Trophoblast cell (in vitro differentiated cells and primary cell): Measurements from ENCODE around the gene CASP7.

Experiments used
- DNase-seq, 2 donors: peaks; one replicate each; pipeline ENCODE4 v3.0.0-alpha.2; 2016
- H2AFZ ChIP-seq: 2 replicates; pipeline ENCODE4 v1.6.1; 2013; ENCODE audit warnings: low read length, moderate library complexity, mild to moderate bottlenecking; ENCODE audit not compliant: insufficient read depth, poor library complexity
- H2AK5ac ChIP-seq: 2 replicates; pipeline ENCODE4 v1.6.1; 2013; ENCODE audit warnings: mild to moderate bottlenecking, low read length
- H2BK120ac ChIP-seq: 2 replicates; pipeline ENCODE4 v1.6.1; 2013; ENCODE audit warnings: low read length, mild to moderate bottlenecking, moderate library complexity; ENCODE audit not compliant: insufficient read depth, poor library complexity
- H2BK12ac ChIP-seq: 2 replicates; pipeline ENCODE4 v1.6.1; 2013; ENCODE audit warnings: mild to moderate bottlenecking, low read length, moderate library complexity
- H2BK5ac ChIP-seq: 2 replicates; pipeline ENCODE4 v1.6.1; 2013; ENCODE audit warnings: low read length, low read depth, moderate library complexity, mild to moderate bottlenecking; ENCODE audit not compliant: poor library complexity
- H3K14ac ChIP-seq: 2 replicates; pipeline ENCODE4 v1.6.1; 2013; ENCODE audit warnings: mild to moderate bottlenecking, low read length
- H3K18ac ChIP-seq: 2 replicates; pipeline ENCODE4 v1.6.1; 2013; ENCODE audit warnings: mild to moderate bottlenecking, low read length
- H3K23ac ChIP-seq: 2 replicates; pipeline ENCODE4 v1.6.1; 2013; ENCODE audit warnings: low read length
- H3K27ac ChIP-seq: 2 replicates; pipeline ENCODE4 v1.5.1; 2013; ENCODE audit warnings: low read depth, mild to moderate bottlenecking, inconsistent platforms, low read length, moderate library complexity
- H3K27me3 ChIP-seq: 2 replicates; pipeline ENCODE4 v1.6.1; 2013; ENCODE audit warnings: inconsistent platforms, mild to moderate bottlenecking, low read length, moderate library complexity; ENCODE audit not compliant: insufficient read depth
- H3K36me3 ChIP-seq, 2 experiments: 1 replicate in 1 of 2; 2 replicates in 1 of 2; pipeline ENCODE4 v1.6.1; 2013; ENCODE audit warnings: low read length in 2 of 2, mild to moderate bottlenecking in 2 of 2, moderate library complexity in 1 of 2; ENCODE audit not compliant: insufficient read depth in 2 of 2, control insufficient read depth in 1 of 2
- H3K4ac ChIP-seq: 2 replicates; pipeline ENCODE4 v1.6.1; 2013; ENCODE audit warnings: low read depth, mild to moderate bottlenecking, low read length, moderate library complexity
- H3K4me1 ChIP-seq, 2 experiments: 1 replicate in 1 of 2; 2 replicates in 1 of 2; pipeline ENCODE4 v1.6.1; 2013; ENCODE audit warnings: low read length in 2 of 2, mild to moderate bottlenecking in 2 of 2, moderate library complexity in 1 of 2; ENCODE audit not compliant: insufficient read depth in 2 of 2, control insufficient read depth in 1 of 2
- H3K4me2 ChIP-seq: 2 replicates; pipeline ENCODE4 v1.6.1; 2013; ENCODE audit warnings: inconsistent platforms, mild to moderate bottlenecking, low read length, moderate library complexity
- H3K4me3 ChIP-seq: 2 replicates; pipeline ENCODE4 v1.5.1; 2013; ENCODE audit warnings: mild to moderate bottlenecking, low read depth, low read length, inconsistent platforms
- H3K79me1 ChIP-seq: one replicate; pipeline ENCODE4 v1.6.1; 2013; ENCODE audit warnings: low read length
- H3K79me2 ChIP-seq: 2 replicates; pipeline ENCODE4 v1.6.1; 2013; ENCODE audit warnings: low read length, mild to moderate bottlenecking; ENCODE audit not compliant: control insufficient read depth, insufficient read depth, poor library complexity
- H3K9ac ChIP-seq: 2 replicates; pipeline ENCODE4 v1.6.1; 2013; ENCODE audit warnings: mild to moderate bottlenecking, low read length
- H3K9me3 ChIP-seq: 2 replicates; pipeline ENCODE4 v1.6.1; 2013; ENCODE audit warnings: low read depth, mild to moderate bottlenecking, control low read depth, inconsistent platforms, low read length; ENCODE audit not compliant: insufficient read depth
- H4K12ac ChIP-seq: 2 replicates; pipeline ENCODE4 v1.6.1; 2013; ENCODE audit warnings: low read depth, mild to moderate bottlenecking, low read length, moderate library complexity
- H4K8ac ChIP-seq: 2 replicates; pipeline ENCODE4 v1.6.1; 2013; ENCODE audit warnings: low read depth, mild to moderate bottlenecking, low read length, moderate library complexity
- H4K91ac ChIP-seq: one replicate; pipeline ENCODE4 v1.6.1; 2013; ENCODE audit warnings: low read depth, mild to moderate bottlenecking, low read length, moderate library complexity
- WGBS: extraction: QIAGEN DNeasy Blood & Tissue Kit; methylation state at CpG from one replicate; pipeline ENCODE4 v1.1.7; 2013; ENCODE audit warnings: missing lambda C conversion rate; ENCODE audit not compliant: insufficient read length, insufficient coverage; ENCODE audit errors: extremely low coverage; 5-methylcytosine and 5-hydroxymethylcytosine counted together

The CASP7 gene

DNA sequence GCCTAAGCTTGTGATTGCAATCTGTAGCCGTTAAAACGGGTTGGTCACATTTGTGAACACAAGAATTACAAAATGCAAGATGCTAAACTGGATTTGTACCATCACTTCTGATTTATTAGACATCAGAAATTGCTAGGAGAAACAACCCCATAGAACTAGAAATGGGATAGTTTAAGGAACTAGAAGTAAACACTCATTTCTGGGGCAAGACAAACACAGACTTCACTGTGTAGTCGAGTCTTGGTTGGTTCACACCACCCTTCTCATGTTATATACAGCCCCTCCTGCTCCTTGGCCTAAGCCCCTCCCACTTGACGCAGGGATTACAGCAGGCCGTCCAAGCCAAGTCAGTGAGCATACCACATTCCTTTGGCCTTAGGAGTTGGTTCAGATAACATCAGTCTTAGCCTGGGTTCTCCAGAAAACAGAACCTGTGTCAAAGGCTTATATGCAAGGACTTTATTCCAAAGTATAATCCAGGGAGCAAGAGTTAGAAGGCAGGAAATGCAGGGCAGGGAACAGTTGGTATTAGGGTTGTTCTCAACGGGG is 13.8 kb upstream of the CASP7 start:
- peak; percentile 82 to 89 for DNase-seq
- Histone ChIP-seq H3K27me3 (no peaks in the 10 kb centered on the region), H3K18ac (no peak overlapping the region), H3K79me2 (no peaks in the 10 kb centered on the region), H3K27ac (no peak overlapping the region), H4K12ac (no peak overlapping the region), H3K9me3 (no peaks in the 10 kb centered on the region), H3K14ac (no peak overlapping the region), H2AFZ (no peak overlapping the region), H3K23ac (no peak overlapping the region), H4K91ac (no peak overlapping the region), H2BK12ac (no peak overlapping the region), H2BK120ac (no peak overlapping the region), H4K8ac (no peak overlapping the region), H2BK5ac (no peak overlapping the region), H3K4me3 (no peak overlapping the region), H3K36me3 (no peaks in the 10 kb centered on the region), H2AK5ac (no peak overlapping the region), H3K4ac (no peak overlapping the region), H3K79me1 (no peaks in the 10 kb centered on the region), H3K4me2 (no peak overlapping the region), H3K9ac (no peak overlapping the region), H3K4me1 (peaks cover 6 to 8% of the 10 kb centered on the region in 2 experiments)
- no CpG with 5 or more reads among the region's 6 CpGs for WGBS

GRCh38 chr10:113666682-113667252 is 12.9 kb upstream of the CASP7 start:
- Histone ChIP-seq H2AK5ac (no peak overlapping the region), H4K91ac (peak overlapping the region; percentile 33), H3K9me3 (no peaks in the 10 kb centered on the region), H4K8ac (no peak overlapping the region), H3K36me3 (no peaks in the 10 kb centered on the region), H3K4me1 (peaks cover 6 to 8% of the 10 kb centered on the region in 2 experiments), H2BK12ac (peak overlapping the region; percentile 0), H3K79me1 (no peaks in the 10 kb centered on the region), H3K4me2 (no peak overlapping the region), H3K18ac (no peak overlapping the region), H3K9ac (no peak overlapping the region), H2AFZ (no peak overlapping the region), H3K14ac (peak overlapping the region; percentile 2), H3K4ac (no peak overlapping the region), H4K12ac (no peak overlapping the region), H3K79me2 (no peaks in the 10 kb centered on the region), H3K23ac (no peak overlapping the region), H3K4me3 (no peak overlapping the region), H3K27me3 (no peaks in the 10 kb centered on the region), H2BK5ac (no peak overlapping the region), H3K27ac (no peak overlapping the region), H2BK120ac (no peak overlapping the region)
- DNase-seq = peak in 1 of 2 donors; percentile 10
- WGBS = no CpG with 5 or more reads among the region's 5 CpGs

DNA sequence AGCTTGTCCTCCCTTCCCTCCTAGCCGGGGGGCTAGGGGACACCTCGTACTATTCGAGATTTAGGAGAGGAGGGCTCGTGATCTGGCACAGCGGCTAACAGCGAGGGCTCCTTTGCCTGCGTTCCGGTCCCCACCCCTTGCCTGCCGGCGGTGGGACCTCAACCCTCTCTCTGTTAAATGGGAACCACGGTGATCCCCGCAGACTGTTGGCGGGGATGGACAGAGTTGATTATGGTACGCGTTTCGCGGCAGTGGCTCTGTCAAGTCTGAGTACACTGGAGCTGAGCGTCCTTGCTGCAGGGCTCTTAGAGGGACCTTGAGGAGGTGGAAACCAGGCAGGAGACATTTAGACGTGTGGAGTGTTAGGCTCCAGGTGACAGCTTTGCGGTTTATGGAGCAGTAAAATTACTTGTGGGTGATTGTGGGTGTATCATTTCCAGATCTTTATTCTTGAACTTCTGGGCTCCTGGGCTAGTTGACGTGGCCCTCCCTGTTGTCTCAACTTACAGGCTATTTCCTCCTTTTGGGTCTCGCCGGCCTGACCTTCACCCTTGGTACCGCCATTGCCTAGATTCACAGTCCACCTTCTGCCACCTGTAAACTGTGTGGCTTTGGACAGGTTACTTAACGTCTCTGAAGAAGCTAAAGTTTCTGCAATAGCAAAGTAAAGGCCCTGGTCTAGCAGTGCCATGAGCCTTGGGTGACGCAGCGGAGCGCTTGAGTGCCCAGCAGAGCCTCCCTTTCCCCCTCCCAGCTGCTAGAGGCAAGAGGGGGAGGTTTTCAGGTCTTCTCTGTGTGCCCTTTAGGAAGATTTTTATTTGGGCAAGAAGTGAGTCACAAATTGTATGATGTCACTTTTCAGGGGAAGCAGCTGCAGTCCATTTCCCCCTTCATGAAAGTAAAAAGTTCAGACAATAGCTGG is 739 bp downstream of the CASP7 start:
- DNase-seq = peak; percentile 12 to 50
- Histone ChIP-seq H4K12ac (peak overlapping the region; percentile 32), H3K36me3 (no peaks in the 10 kb centered on the region), H3K23ac (no peak overlapping the region), H4K91ac (peak overlapping the region; percentile 69), H2AFZ (peak overlapping the region; percentile 93), H4K8ac (peak overlapping the region; percentile 56), H3K4ac (no peak overlapping the region), H3K27ac (no peak overlapping the region), H3K9me3 (peaks cover 4% of the 10 kb centered on the region), H3K4me3 (peak overlapping the region; percentile 87), H3K79me2 (peaks cover 4% of the 10 kb centered on the region), H2BK12ac (no peak overlapping the region), H3K18ac (peak overlapping the region; percentile 55), H2BK120ac (no peak overlapping the region), H3K4me1 (peaks cover 3 to 7% of the 10 kb centered on the region in 2 experiments), H3K27me3 (no peaks in the 10 kb centered on the region), H2AK5ac (no peak overlapping the region), H3K9ac (peak overlapping the region; percentile 83), H3K79me1 (peaks cover 4% of the 10 kb centered on the region), H2BK5ac (no peak overlapping the region), H3K4me2 (peak overlapping the region; percentile 100), H3K14ac (peak overlapping the region; percentile 62)
- whole genome bisulfite sequencing = no CpG with 5 or more reads among the region's 28 CpGs

- Histone ChIP-seq H2BK5ac (no peak overlapping the region), H3K4me2 (no peak overlapping the region), H2AK5ac (no peak overlapping the region), H3K27ac (no peak overlapping the region), H2AFZ (no peak overlapping the region), H3K79me2 (peaks cover 4% of the 10 kb centered on the region), H3K27me3 (no peaks in the 10 kb centered on the region), H3K4me1 (peaks cover 3 to 7% of the 10 kb centered on the region in 2 experiments), H3K9ac (no peak overlapping the region), H3K79me1 (peaks cover 4% of the 10 kb centered on the region), H3K4me3 (no peak overlapping the region), H4K91ac (no peak overlapping the region), H3K9me3 (peaks cover 4% of the 10 kb centered on the region), H3K4ac (no peak overlapping the region), H4K8ac (no peak overlapping the region), H4K12ac (no peak overlapping the region), H3K18ac (no peak overlapping the region), H3K23ac (no peak overlapping the region), H2BK120ac (no peak overlapping the region), H3K36me3 (no peaks in the 10 kb centered on the region), H3K14ac (no peak overlapping the region), H2BK12ac (no peak overlapping the region)
- no peak for DNase-seq
- no CpG with 5 or more reads among the region's 5 CpGs for WGBS
Measured at GRCh38 chr10:113681533-113682470, 2.1 kb downstream of the CASP7 start.
